ENCODE results near the gene MACROD2. TPM values are rescaled to one million over a fixed set of nuclear protein-coding genes. Genes with fewer than 3 reads are reported as not detected.

The MACROD2 gene
- total and polyA plus RNA-seq, 2 of the 4 experiments (the other 2 are of a cell fraction), result not detected

DNA sequence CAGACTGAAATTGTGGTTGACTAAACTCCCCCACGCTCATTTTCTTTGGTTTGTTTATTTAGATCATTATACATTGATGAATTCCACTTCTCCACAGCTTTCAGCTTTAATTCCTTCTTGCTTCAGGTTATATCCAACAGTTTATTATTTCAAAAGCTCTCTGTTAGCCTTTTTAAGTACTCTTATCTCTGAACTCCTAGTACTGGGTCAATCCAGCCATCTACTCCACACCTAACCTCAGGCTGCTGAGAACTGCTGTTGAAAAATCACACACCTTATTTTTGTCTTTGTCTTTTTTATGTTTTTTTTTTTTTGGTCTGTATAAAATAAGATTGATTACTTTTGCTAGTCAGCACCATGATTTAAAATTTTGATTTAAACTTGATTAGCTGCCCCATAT lies 309.2 kb downstream of the MACROD2 start:
- no peak for ATAC-seq (ENCODE audit: low read depth)
- Histone ChIP-seq H3K27me3 (ENCODE audit: control insufficient read depth, insufficient read depth, low read length) (no peaks in the 10 kb centered on the region), H3K9me3 (ENCODE audit: control insufficient read depth, insufficient read depth, low read length) (no peaks in the 10 kb centered on the region), H2BK15ac (ENCODE audit: low read depth, low read length) (no peak overlapping the region), H3K36me3 (ENCODE audit: control insufficient read depth, insufficient read depth, low read length) (no peaks in the 10 kb centered on the region), H3K79me1 (ENCODE audit: low read depth in 1 of 2, low read length in 2 of 2) (no peaks in the 10 kb centered on the region), H2BK120ac (ENCODE audit: low read depth, low read length) (no peak overlapping the region), H4K5ac (ENCODE audit: low read depth, low read length) (no peak overlapping the region), H3K18ac (ENCODE audit: low read depth, low read length) (no peak overlapping the region), H3K4ac (ENCODE audit: low read depth, low read length) (no peak overlapping the region), H2AK9ac (replicated peaks; ENCODE audit: low read depth, low read length, poor library complexity) (no peak overlapping the region), H4K8ac (ENCODE audit: low read depth in 2 of 2, low read length in 2 of 2) (no peak overlapping the region), H3K4me3 (ENCODE audit: insufficient read depth, low read depth, low read length) (no peak overlapping the region), H3K27ac (ENCODE audit: insufficient read depth, low read length) (no peak overlapping the region), H3K4me2 (ENCODE audit: low read depth, low read length) (no peak overlapping the region), H4K91ac (ENCODE audit: insufficient read depth, low read depth, low read length) (no peak overlapping the region), H3K9ac (ENCODE audit: low read depth, low read length) (no peak overlapping the region), H3K23ac (ENCODE audit: low read depth, low read length) (no peak overlapping the region), H2BK5ac (ENCODE audit: low read depth, low read length, poor library complexity, severe bottlenecking) (no peak overlapping the region), H3K56ac (ENCODE audit: extremely low read depth, insufficient read depth, low read length) (no peak overlapping the region), H3K4me1 (ENCODE audit: control insufficient read depth, insufficient read depth, low read length) (no peaks in the 10 kb centered on the region), H2AK5ac (ENCODE audit: low read depth, low read length) (no peak overlapping the region), H3K14ac (replicated peaks; ENCODE audit: low read depth, low read length) (no peak overlapping the region), H3K9me1 (ENCODE audit: insufficient read depth, low read length) (no peaks in the 10 kb centered on the region), H2BK20ac (ENCODE audit: low read depth, low read length) (no peak overlapping the region), H2AFZ (replicated peaks; ENCODE audit: low read length, poor library complexity) (no peak overlapping the region), H4K20me1 (ENCODE audit: insufficient read depth, low read length) (no peaks in the 10 kb centered on the region)
- dilution Hi-C loops (cut with HindIII; ENCODE audit: low sequenced_read_pairs, unreplicated experiment) (no loop called here), intact Hi-C loops (cut with micrococcal nuclease) (no loop called here), in situ Hi-C loops (cut with MboI; ENCODE audit: low sequenced_read_pairs) (no loop called here)
- POLR2A ChIA-PET (ENCODE audit: unreplicated experiment), result no interaction called here
- TF ChIP-seq SMC3 (IDR thresholded peaks at IDR 0.05; ENCODE audit: low read depth, low read length), result no peak
- no peak for TF ChIP-seq RFX5 (IDR thresholded peaks at IDR 0.05; ENCODE audit: low read depth, low read length)
- no peak for TF ChIP-seq FOS (IDR thresholded peaks at IDR 0.05; ENCODE audit: low read depth, low read length)
- no peak for TF ChIP-seq RAD21 (IDR thresholded peaks at IDR 0.05; ENCODE audit: low read length)
- no peak for TF ChIP-seq CHD1 (IDR thresholded peaks at IDR 0.05; ENCODE audit: low read depth, low read length)
- TF ChIP-seq MAZ (IDR thresholded peaks at IDR 0.05; ENCODE audit: borderline replicate concordance, low read depth, low read length), result no peak
- no peak for TF ChIP-seq BHLHE40 (IDR thresholded peaks at IDR 0.05; ENCODE audit: low read depth, low read length)
- no peak for TF ChIP-seq USF2 (IDR thresholded peaks at IDR 0.05; ENCODE audit: low read depth, low read length)
- TF ChIP-seq NFE2L2 (IDR thresholded peaks at IDR 0.05; ENCODE audit: low read depth, low read length), result no peak
- TF ChIP-seq CEBPB (IDR thresholded peaks at IDR 0.05; ENCODE audit: low read depth, low read length), result no peak
- TF ChIP-seq ELK1 (IDR thresholded peaks at IDR 0.05; ENCODE audit: borderline replicate concordance, low read depth, low read length), result no peak
- TF ChIP-seq CTCF (conservative IDR thresholded peaks at IDR 0.05; ENCODE audit: low read depth, low read length), result no peak
- TF ChIP-seq RCOR1 (IDR thresholded peaks at IDR 0.05; ENCODE audit: insufficient replicate concordance, low read length), result no peak
- TF ChIP-seq MAFK (IDR thresholded peaks at IDR 0.05; ENCODE audit: low read depth, low read length), result no peak
- no peak for TF ChIP-seq POLR2A (IDR thresholded peaks at IDR 0.05; ENCODE audit: low read depth, low read length)
- TF ChIP-seq MXI1 (IDR thresholded peaks at IDR 0.05; ENCODE audit: borderline replicate concordance, low read depth, low read length), result no peak
- no CpG with 5 or more reads among the region's 1 CpG for WGBS, 2 experiments (ENCODE audit: extremely low coverage in 2 of 2, insufficient read length in 1 of 2)
- no TSS peak for BruUV-seq (replicated peaks)
- no peak for DNase-seq
- CTCF ChIA-PET, result no interaction called here

All from IMR-90 (cell line).